GM18868 (cell line): ENCODE measurements around the gene IL1RAPL2.
A peak's percentile ranks its signal among the peaks of the same experiment; 100 is the strongest.
"Not testable (repeated sequence)": the region's sequence is repeated elsewhere in the genome, so short reads cannot be mapped to it uniquely, and the experiment has no call there.

Experiments
- ATAC-seq: cut with Tn5 transposase; IDR thresholded peaks from one replicate; pipeline ENCODE4 v1.9.1; 2021; ENCODE audit warnings: mild to moderate bottlenecking, moderate library complexity; ENCODE audit not compliant: unreplicated experiment

The IL1RAPL2 gene

DNA sequence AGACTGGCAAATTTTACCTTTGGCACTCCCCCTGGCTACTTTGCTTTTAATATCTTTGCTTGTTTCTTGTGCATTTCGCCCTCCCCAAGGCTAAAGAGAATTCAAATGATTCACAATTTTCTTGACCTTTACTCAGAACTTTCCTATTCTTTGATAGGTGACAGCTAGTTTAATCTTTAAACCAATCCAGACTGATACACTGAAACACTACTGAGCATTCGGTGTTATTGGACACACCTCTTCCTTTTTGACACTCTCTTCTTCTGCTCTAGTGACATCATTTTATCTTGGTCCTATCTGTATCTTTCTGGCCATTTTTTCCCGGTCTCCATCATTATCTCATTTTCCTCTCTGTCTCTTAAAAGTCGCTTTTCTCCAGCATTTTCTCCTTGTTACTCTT is 103.1 kb downstream of the IL1RAPL2 start:
- no peak for ATAC-seq

DNA sequence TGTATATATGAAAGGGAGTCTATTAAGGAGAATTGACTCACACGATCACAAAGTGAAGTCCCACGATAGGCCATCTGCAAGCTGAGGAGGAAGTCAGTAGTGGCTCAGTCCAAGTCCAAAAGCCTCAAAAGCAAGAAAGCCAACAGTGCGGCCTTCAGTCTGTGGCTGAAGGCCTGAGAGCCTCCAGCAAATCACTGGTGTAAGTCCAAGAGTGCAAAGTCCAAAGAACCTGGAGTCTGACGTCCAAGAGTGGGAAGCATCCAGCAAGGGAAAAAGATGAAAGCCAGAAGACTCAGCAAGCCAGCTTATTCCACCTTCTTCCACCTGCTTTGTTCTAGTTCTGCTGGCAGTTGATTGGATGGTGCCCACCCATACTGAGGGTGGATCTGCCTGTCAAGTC is 104.1 kb downstream of the IL1RAPL2 start:
- ATAC-seq = no peak

DNA sequence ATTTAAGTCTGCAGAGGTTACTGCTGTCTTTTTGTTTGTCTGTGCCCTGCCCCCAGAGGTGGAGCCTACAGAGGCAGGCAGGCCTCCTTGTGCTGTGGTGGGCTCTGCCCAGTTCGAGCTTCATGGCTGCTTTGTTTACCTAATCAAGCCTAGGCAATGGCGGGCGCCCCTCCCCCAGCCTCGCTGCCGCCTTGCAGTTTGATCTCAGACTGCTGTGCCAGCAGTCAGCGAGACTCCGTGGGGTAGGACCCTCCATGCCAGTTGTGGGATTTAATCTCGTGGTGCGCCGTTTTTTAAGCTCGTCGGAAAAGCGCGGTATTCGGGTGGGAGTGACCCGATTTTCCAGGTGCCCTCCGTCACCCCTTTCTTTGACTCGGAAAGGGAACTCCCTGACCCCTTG is 111.5 kb downstream of the IL1RAPL2 start:
- not testable (repeated sequence) for ATAC-seq

DNA sequence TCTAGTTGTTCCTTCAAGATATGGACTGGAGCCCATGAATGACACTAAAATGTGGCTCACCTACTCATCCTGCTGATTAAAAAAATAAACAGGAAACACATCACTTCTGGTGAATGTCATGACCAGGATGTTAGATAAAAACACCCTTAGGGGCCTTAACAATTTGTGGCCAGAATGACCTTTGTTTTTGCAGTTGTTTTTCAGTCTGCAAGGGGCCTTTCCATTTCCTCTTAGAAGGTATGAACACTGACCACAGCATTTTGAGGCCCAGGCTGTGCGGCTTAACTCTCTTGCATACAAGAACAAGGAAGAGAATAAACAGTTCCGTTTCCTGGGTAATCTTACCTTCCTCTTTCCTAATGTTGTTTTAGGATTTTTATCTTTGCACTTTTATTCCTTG is 113.2 kb downstream of the IL1RAPL2 start:
- no peak for ATAC-seq

DNA sequence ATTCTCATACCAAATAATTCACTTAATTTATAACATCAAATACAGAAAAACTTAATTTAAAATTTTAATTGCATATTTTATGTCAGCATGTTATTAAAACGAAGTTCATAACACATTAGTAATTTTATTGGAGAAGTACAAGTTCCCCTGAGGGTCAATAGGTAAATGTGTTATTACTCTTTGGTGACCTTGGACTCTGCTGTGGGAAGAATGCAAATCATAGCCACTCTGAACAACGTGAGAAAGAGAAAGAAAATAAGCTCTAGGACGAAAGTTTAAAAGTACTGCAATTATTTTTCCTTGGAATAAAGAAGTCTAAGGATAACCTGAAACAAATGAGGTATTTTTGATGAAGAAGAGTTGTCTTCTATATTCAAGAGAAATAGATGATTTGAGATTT is 115.2 kb downstream of the IL1RAPL2 start:
- ATAC-seq = no peak

DNA sequence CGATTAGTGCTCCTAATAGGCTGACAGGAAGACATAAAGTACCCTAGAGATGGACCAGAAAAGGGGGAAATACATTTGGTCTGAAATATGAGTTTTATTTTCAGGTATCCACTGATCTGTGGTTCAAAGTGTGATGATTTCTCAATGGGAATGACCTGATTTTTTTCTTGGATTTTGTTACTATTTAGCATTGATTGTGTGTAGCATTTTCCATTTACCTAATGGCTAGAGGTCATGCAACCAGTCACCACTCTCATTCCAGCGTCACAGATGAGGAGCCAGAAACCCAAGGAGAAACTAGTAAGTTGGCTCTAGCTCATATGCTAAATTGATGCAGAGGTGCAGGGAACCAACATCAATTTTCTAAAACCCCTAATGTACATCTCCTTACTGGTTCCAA is 118.1 kb downstream of the IL1RAPL2 start:
- ATAC-seq = no peak

DNA sequence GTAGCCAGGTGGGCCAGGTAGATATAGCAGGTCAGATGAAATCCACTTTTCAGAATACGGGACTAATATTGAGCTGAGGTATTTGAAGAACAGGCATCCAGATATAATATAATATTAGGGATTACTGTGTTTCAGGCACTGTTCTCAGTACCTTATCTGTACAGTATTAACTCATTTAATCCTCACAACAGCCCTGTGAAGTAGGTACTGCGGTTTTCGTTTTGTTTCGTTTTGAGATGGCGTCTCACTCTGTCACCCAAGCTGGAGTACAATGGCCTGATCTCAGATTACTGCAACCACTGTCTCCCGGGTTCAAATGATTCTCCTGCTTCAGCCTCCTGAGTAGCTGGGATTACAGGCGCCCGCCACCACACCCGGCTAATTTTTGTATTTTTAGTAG is 129.6 kb downstream of the IL1RAPL2 start:
- peak; percentile 85 for ATAC-seq

DNA sequence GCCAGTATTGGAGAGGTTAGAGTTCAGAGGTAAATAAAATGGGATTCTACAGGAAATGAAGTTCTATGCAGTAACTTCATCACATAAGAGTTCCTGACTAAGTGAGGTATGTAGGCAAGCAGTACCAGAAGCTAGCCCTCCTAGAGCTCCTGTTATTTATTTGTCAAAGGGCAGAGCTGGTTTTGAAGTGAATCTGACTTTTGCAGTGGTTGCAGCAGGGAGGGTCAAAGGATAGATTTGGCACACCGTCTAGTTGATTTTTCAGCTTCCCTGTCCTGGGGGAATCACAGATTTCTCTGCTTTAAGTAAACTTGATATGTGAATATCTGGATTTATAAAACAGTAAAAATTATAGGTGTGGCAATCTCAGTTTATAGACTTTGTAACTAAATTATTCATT is 130.7 kb downstream of the IL1RAPL2 start:
- ATAC-seq = no peak

DNA sequence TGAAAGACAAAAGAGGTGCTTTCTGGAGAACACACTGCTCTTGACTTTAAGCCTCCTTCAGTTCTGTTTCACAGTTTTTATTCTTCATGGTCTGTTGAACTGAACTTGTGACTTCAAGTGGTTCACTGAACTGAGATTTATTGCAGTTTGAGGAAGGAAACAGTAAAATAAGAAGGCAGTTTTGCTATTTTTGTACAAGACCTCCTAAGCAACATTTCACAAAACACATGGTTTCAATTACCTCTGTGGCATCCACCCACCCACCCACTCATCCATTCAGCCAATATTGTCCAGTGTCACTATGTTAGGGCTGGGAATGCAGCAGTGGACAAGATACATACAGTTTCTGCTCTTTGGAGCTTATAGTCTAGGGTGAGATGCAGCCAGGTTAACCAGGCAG is 131.3 kb downstream of the IL1RAPL2 start:
- ATAC-seq = no peak

DNA sequence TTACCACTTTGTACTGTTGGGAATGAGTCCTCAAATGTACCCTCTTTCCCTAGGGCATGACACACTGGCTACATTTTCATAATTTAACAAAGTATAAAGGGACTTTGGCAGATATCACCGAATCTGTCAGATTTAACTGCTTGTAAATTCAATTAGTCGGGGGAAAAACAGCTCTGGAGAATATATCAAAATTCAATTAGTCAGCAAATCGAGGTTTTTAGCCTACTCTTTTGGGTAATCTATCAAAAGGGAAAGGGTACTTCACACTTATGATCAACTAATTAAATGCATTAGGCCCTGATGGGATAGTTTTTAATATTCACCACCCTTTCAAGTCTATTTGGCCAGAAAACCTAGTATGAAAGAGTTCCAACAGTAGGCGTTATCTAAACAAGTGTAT is 141.0 kb downstream of the IL1RAPL2 start:
- ATAC-seq = no peak

DNA sequence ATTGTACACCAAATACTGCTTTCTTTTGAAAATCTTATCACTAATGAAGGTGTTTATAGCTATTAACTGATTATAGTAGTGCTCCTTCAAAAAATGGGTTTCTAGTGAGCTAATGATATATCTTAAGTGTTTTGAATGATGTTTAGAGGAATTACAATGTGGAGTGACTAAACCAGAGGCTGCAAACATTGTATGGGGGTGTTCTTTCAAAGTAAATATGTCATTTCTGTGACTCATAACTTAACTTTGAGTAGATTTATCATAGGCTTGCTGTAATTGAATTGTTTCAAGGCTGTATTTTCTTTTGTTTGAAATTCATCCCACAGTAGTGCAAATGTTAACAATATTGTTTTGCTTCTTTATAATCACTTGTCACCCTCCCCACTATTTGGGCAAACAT is 141.6 kb downstream of the IL1RAPL2 start:
- ATAC-seq = no peak

DNA sequence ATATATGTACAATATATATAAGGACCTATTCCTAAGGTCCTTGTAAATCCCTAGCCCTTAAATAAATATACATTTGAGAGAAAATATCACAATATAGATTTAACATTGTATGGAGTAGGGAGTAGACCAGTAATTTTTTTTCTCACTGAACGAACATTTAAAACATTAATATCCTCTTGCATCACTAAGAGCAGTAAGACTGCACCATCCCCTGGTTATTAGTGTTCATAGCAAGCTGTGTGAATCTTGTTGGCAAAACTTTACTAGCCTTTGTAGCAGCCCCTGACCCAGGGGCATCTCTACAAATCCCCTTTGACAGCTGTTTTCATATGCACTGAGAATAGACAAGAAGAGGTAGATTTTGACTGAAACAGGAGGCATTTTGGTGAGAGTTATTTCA is 146.5 kb downstream of the IL1RAPL2 start:
- ATAC-seq = no peak

DNA sequence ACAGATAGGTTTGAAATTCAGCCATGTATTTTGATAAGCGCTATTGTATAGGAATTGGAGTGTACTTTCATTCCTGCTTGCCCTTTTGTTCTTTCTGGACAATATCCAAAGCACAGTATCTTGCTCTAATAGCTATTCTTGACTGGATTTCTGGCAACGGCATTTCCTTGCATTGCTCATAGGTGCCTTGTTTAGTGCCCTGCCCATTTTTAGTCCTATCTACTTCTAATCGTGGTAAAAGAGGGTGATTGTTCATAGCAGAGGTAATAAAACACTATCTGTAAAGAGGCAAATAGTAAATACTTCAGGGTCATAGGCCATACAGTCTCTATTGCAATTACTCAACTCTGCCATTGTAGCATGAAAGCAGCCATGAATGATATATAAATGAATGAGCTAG is 155.9 kb downstream of the IL1RAPL2 start:
- ATAC-seq = no peak

DNA sequence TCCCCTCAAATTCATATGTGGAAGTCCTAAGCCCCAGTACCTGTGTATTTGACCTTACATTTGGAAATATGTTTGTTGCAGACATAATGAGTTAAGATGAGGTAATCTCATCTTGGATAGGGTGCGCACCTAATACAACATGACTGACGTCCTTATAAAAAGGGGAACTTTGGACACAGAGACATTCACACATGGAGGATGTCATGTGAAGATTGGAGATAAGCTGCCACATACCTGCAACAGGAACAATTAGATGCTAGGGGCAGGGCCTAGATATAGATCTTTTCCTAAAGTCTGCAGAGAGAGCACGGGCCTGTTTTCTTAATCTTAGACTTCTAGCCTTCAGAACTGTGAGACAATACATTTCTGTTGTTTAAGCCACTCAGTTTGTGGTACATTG is 162.5 kb downstream of the IL1RAPL2 start:
- no peak for ATAC-seq

DNA sequence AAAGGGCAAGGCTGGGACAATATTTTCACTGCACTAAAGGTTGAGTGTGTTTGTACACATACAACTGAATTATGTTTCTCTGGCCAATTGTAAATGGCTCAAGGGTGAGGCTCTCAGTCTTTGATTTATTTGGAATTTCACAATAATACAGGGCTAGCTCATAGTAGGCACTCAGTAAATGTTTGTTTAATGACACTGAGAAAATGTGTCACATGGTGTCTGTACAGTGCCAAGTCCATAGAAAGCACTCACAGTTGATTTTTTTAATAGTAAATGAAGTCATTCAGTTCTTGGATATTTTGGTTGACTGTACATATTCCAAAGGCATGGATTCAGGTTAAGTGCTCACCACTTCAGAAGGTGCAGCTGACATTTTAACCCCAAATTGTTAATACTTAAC is 176.4 kb downstream of the IL1RAPL2 start:
- no peak for ATAC-seq

DNA sequence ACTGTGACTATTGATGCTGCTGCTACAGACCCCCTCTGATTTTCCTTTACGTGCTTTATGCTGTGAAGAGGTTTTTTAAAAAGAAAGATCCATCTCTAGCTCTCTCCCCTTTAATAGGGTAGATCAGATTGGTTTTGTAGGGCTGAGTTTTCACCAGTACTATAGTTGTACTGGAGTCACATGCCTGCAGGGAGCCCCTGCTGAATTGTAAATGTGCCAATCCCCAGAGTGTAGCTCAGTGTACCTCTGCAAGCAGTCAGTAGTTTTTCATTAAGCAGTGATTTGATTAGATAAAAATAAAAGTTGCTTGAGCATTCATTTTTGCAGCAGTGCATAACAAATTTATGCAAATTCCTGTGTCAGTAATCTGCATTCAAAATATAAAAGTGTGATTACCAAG is 179.2 kb downstream of the IL1RAPL2 start:
- ATAC-seq = no peak

DNA sequence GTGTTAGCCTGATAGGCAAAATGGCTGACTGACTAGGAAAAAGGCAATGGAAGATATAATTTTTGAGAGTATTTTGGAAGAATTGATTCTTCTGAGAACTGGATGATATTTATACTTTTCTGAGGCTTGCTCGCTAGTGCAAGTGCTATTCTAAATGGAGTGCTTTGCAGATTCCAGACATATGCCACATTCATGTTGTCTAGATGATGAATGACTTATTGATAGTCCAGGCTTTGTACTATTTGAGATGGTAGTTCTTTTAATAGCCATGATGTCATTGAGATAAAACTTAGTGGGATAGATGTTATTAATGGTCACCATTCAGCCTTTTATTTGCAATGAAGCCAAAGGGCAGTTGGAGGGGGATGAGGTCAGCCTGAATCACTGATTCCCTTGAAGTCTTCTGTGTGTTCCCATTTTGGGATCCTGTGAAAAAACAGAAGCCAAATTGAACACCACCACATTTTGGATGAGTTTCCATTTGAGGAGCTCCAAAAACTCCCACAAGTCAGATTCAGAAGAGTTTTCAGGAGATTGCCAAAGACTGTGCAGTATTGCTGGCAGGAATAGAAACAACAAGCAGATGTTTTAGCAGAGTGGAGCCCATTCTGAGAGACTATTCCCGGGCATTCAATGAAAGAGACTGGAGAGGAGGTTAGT is 184.1 kb downstream of the IL1RAPL2 start:
- no peak for ATAC-seq

DNA sequence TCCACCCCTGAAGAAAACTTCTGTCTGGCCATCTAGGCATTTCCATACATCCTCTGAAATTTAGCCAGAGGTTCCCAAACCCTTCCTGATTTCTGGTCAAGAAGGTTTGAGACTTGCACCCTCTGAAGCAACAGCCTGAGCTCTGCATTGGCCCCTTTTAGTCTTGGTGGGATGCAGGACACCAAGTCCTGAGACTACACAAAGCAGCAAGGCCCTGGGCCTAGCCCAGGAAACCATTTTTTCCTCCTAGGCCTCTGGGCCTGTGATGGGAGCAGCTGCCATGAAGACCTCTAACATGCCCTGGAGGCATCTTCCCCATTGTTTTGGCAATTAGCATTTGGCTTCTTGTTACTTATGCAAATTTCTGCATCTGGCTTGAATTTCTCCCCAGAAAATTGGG is 196.6 kb downstream of the IL1RAPL2 start:
- no peak for ATAC-seq

DNA sequence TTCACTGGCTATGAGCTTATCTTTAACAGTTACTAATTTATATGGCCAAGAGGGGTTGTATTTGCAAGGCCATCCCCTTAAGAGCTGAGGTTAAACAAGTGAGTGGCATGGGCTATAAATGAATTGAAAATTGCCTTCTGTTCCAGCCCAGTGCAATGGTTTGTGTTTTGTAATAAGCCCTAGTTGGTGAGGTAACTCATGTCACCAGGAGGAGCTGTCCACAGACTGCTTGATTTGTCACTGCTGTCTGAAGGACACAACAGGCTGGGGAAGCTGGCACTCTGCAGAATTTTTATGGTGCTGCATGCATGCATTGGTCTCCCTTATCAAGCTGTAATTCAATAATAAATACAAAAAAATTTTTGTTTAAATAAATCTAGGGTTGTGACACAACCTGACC is 223.8 kb downstream of the IL1RAPL2 start:
- ATAC-seq = no peak

DNA sequence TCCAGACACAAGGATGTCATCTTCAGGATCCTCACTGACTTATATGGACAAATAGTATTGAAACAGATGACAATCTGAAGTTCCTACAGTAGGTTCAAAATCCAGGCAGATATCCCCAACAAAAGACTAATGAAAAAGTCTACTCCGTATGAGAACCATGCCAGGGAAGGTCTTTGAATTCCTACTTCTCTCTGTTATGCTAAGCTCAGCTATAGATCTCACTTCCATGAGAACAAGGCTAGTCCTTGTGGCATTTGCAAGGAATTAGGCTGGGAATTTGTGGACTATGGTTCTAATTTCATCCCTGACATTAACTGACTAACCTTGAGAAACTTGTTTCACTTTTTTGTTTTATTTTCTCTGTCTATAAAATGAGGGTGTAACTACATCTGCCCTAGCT is 229.8 kb downstream of the IL1RAPL2 start:
- ATAC-seq = no peak

DNA sequence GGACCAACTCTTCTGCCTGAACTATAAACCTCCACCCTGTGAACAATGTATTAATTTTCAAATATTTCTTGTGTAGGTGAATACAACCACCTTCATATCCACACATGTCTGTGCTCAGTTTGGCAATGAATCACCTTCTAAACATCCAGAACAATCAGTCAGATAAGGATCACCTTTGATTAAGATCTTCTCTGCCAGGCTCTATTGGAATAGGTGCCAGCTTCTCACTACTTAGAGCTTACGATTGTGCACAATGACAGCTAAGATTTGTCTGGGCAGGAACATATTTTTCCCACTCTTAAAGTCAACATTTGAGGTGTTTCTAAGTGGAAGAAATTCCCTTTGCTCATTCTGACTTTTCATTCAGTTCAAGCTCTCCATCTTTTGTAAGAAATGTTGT is 237.2 kb downstream of the IL1RAPL2 start:
- no peak for ATAC-seq

DNA sequence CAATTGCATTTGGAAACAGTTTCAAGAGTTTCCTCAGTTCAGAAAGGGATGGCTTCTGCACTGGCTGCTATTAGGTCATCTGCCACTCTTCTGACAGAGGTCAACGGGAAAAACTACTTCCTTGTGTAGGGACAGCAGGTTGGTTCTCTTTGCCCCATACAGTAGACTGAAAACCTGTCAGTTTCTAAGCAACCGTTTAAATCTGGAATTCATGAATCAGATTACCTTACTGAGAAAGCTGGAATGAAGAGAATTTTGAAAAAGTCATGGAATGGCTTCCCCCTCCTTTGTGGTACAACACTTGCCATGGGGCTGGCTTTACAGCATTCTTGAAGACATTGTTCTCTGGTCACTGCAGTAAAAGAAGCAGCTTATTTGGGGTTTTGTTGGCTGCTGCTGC is 240.3 kb downstream of the IL1RAPL2 start:
- no peak for ATAC-seq

DNA sequence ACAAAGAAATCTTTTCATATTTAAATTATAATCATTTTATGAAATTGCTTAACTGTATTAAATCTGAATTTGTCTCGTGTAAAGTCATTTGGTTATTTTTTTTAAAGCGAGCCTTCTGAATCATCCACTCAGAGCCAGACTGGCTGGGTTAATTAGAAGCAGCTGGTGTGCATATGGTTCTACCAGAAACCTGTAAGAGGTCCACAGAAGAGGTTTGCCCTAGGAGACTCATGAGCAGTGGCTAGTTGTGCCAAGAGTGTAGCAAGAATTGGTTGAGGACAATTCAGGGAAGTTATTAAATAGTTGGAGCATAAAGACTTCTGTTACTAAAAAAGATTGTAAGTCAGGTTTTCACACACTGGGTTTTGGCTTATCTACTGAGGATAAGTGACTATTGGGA is 267.4 kb downstream of the IL1RAPL2 start:
- ATAC-seq = no peak

DNA sequence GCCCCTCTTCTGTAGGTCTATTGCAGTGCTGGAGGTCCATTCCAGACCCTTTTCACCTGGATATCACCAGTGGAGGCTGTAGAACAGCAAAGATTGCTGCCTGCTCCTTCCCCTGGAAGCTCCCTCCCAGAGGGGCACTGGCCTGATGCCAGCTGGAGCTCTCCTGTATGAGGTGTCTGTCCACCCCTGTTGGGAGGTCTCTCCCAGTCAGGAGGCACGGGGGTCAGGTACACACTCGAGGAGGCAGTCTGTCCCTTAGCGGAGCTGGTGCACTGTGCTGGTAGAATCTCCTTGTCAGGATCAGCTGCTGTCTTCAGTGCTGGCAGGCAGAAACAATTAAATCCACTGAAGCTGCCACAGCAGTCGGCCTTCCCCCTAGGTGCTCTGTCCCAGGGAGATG is 276.6 kb downstream of the IL1RAPL2 start:
- no peak for ATAC-seq
